Upper lobe of left lung (tissue), 6 donors: ENCODE data around the gene USP13. TPM values are rescaled to one million over a fixed set of nuclear protein-coding genes. Genes with fewer than 3 reads are reported as not detected.

Experiments
- ATAC-seq, 2 donors: fragments of 200-7000 bp; cut with Tn5 transposase; one replicate each; pipeline ENCODE4 v1.9.1; 2022; ENCODE audit warnings: mild to moderate bottlenecking in 2 of 2, moderate library complexity in 2 of 2; ENCODE audit not compliant: low FRiP score in 2 of 2
- DNase-seq, 2 donors: peaks; one replicate each; pipeline ENCODE4 v3.0.0-alpha.2; 2019 to 2020
- H3K27ac ChIP-seq, 4 donors: fragments of 200-600 bp; sonication (generic); one replicate each; pipeline ENCODE4 v1.5.1; 2016 to 2019
- H3K27me3 ChIP-seq, 4 donors: fragments of 200-600 bp; sonication (generic); one replicate each; pipeline ENCODE4 v1.5.1; 2017 to 2019
- H3K36me3 ChIP-seq, 4 donors: fragments of 200-600 bp; sonication (generic); one replicate each; pipeline ENCODE4 v1.5.1; 2016 to 2019
- H3K4me1 ChIP-seq, 4 donors: fragments of 200-600 bp; sonication (generic); one replicate each; pipeline ENCODE4 v1.5.1; 2018 to 2019
- H3K4me3 ChIP-seq, 4 donors: fragments of 200-600 bp; sonication (generic); one replicate each; pipeline ENCODE4 v1.5.1; 2017 to 2019; ENCODE audit warnings: mild to moderate bottlenecking in 2 of 4, moderate library complexity in 1 of 4
- H3K9me3 ChIP-seq, 4 donors: fragments of 200-600 bp; sonication (generic); one replicate each; pipeline ENCODE4 v1.5.1; 2018 to 2019
- EP300 ChIP-seq, 4 donors: sonication (generic); formaldehyde crosslinking; IDR thresholded peaks; one replicate each; pipeline ENCODE4 v1.5.1; 2017; ENCODE audit warnings: antibody characterized with exemption in 4 of 4, control low read depth in 2 of 4
- POLR2A ChIP-seq, 4 donors: fragments of 450-650 bp; IDR thresholded peaks; one replicate each; pipeline ENCODE4 v1.5.1; 2016 to 2017; ENCODE audit warnings: antibody characterized with exemption in 4 of 4, mild to moderate bottlenecking in 2 of 4
- POLR2AphosphoS5 ChIP-seq, 2 donors: sonication (generic); formaldehyde crosslinking; IDR thresholded peaks; one replicate each; pipeline ENCODE4 v1.5.1; 2017; ENCODE audit warnings: antibody characterized with exemption in 2 of 2
- whole genome bisulfite sequencing, 2 donors: methylation state at CpG; one replicate each; pipeline ENCODE4 v1.1.5; 2017 to 2018; 5-methylcytosine and 5-hydroxymethylcytosine counted together
- total RNA-seq, 6 donors: library from RNA; depleted of rRNA in 4 of 6; stranded (reverse); fragments of >200 nt in 4 of 6; gene quantifications; one replicate each; pipeline versions ENCODE4 v1.1.0 to v1.2.1, GENCODE V29; 2016 to 2021
- TF ChIP-seq, protein P1 (sequence below), 6 experiments: fragments of 450-650 bp in 4 of 6; fragments of 200-600 bp in 2 of 6; sonication (generic) in 2 of 6; IDR thresholded peaks; one replicate each; pipeline ENCODE4 v1.5.1; 2016 to 2019; ENCODE audit warnings: antibody characterized with exemption in 6 of 6
- donor health status: DM: no; HTN: no; CAD: no; lungs with moderate emphysema.
- donor health status: DM: no; HTN: yes; CAD: no; lungs with severe emphysema.

Gene USP13
- total RNA-seq, 6 donors from 2014 or later, result 14.4 to 34.6 (median 27.8) TPM

GRCh38 chr3:179811321-179812095 lies 158.7 kb downstream of the USP13 start:
- no peak overlapping the region for H3K27ac ChIP-seq
- H3K27me3 ChIP-seq, result no peaks in the 10 kb centered on the region
- DNase-seq (peak in 1 of 2 donors; percentile 31), ATAC-seq (peak; percentile 66 to 75)
- WGBS, 2 donors, result 23 to 24% methylated on average over 9 of the region's 9 CpGs
- H3K9me3 ChIP-seq, result no peaks in the 10 kb centered on the region
- H3K36me3 ChIP-seq, result no peaks in the 10 kb centered on the region
- TF ChIP-seq, protein P1, sequence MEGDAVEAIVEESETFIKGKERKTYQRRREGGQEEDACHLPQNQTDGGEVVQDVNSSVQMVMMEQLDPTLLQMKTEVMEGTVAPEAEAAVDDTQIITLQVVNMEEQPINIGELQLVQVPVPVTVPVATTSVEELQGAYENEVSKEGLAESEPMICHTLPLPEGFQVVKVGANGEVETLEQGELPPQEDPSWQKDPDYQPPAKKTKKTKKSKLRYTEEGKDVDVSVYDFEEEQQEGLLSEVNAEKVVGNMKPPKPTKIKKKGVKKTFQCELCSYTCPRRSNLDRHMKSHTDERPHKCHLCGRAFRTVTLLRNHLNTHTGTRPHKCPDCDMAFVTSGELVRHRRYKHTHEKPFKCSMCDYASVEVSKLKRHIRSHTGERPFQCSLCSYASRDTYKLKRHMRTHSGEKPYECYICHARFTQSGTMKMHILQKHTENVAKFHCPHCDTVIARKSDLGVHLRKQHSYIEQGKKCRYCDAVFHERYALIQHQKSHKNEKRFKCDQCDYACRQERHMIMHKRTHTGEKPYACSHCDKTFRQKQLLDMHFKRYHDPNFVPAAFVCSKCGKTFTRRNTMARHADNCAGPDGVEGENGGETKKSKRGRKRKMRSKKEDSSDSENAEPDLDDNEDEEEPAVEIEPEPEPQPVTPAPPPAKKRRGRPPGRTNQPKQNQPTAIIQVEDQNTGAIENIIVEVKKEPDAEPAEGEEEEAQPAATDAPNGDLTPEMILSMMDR (IDR thresholded peaks at IDR 0.05), result peak; percentile 18 to 47 (median 39)
- no peak for TF ChIP-seq POLR2A (IDR thresholded peaks at IDR 0.05)
- no peak overlapping the region for H3K4me3 ChIP-seq
- peaks cover 0 to 8% (median 0%) of the 10 kb centered on the region in 4 donors for H3K4me1 ChIP-seq

- DNase-seq (no peak), ATAC-seq (no peak)
- 76% methylated on average over 3 of the region's 3 CpGs for WGBS, 2 donors
- Histone ChIP-seq H3K27ac (no peak overlapping the region), H3K27me3 (no peaks in the 10 kb centered on the region), H3K4me3 (no peak overlapping the region), H3K9me3 (no peaks in the 10 kb centered on the region), H3K36me3 (no peaks in the 10 kb centered on the region), H3K4me1 (peaks cover 0 to 8% (median 0%) of the 10 kb centered on the region in 4 donors)
- TF ChIP-seq EP300 (IDR thresholded peaks at IDR 0.05) (no peak), POLR2A (IDR thresholded peaks at IDR 0.05) (no peak), POLR2AphosphoS5 (IDR thresholded peaks at IDR 0.05) (no peak)
- TF ChIP-seq, protein P1 (IDR thresholded peaks at IDR 0.05), result no peak
Measured at GRCh38 chr3:179812096-179812382, 159.2 kb downstream of the USP13 start.

DNA sequence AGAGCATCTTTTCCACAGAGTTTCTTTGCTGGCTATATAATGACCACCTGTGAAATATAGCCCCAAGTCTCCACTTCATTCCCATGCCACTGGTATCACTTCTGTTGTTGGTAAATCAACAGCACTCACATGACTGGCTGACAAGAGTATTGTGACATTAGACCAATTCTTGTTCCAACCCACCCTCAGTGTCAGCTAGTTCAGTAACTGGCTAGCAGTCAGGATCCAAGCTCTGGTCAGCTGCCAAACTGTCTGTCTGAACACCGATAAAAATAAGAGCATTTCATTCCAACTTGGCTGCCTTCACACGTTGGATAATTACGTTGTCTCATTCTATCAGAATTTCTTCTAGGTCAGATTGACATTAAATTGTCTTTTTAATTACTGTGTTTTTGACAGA lies 166.5 kb downstream of the USP13 start:
- H3K27me3 ChIP-seq, result no peaks in the 10 kb centered on the region
- 60 to 66% methylated on average over 3 of the region's 3 CpGs for WGBS, 2 donors
- no peak for TF ChIP-seq POLR2A (IDR thresholded peaks at IDR 0.05)
- ATAC-seq (no peak), DNase-seq (no peak)
- no peaks in the 10 kb centered on the region for H3K36me3 ChIP-seq
- H3K4me3 ChIP-seq, result no peak overlapping the region
- no peaks in the 10 kb centered on the region for H3K9me3 ChIP-seq
- no peaks in the 10 kb centered on the region for H3K4me1 ChIP-seq
- H3K27ac ChIP-seq, result no peak overlapping the region

DNA sequence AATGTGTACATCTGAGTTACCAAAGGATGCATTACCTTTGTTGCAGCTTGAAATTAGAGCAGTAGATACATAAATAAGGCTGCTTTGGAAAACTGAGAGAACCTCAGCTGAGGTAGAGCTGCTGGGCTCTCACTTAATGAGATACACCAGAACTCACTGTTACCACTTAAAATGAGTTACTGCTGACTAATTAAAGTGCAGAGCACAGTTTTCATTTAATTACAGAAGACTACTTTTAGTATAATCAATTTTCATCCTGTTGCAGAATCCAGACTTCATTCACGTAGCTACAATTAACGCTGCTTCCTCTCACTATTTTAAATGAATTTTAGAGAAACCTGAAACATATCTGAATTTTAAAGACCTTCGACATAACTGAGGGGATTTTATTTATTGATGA lies 169.5 kb downstream of the USP13 start:
- no peak for ATAC-seq
- H3K36me3 ChIP-seq, result no peaks in the 10 kb centered on the region
- H3K27me3 ChIP-seq, result no peaks in the 10 kb centered on the region
- H3K9me3 ChIP-seq, result no peaks in the 10 kb centered on the region
- WGBS, 2 donors, result 95% methylated on average over 3 of the region's 3 CpGs
- no peaks in the 10 kb centered on the region for H3K4me1 ChIP-seq
- H3K27ac ChIP-seq, result no peak overlapping the region
- DNase-seq, result no peak
- TF ChIP-seq EP300 (IDR thresholded peaks at IDR 0.05), result no peak
- TF ChIP-seq POLR2A (IDR thresholded peaks at IDR 0.05), result no peak
- TF ChIP-seq, protein P1 (IDR thresholded peaks at IDR 0.05), result no peak
- no peak for TF ChIP-seq POLR2AphosphoS5 (IDR thresholded peaks at IDR 0.05)
- H3K4me3 ChIP-seq, result no peak overlapping the region

GRCh38 chr3:179825527-179826246 lies 172.8 kb downstream of the USP13 start:
- TF ChIP-seq, protein P1 (IDR thresholded peaks at IDR 0.05), result no peak
- TF ChIP-seq POLR2AphosphoS5 (IDR thresholded peaks at IDR 0.05) (no peak), EP300 (IDR thresholded peaks at IDR 0.05) (no peak), POLR2A (IDR thresholded peaks at IDR 0.05) (no peak)
- ATAC-seq, result no peak
- Histone ChIP-seq H3K27me3 (no peaks in the 10 kb centered on the region), H3K27ac (no peak overlapping the region), H3K9me3 (no peaks in the 10 kb centered on the region), H3K36me3 (no peaks in the 10 kb centered on the region), H3K4me1 (no peaks in the 10 kb centered on the region), H3K4me3 (no peak overlapping the region)
- no peak for DNase-seq
- 60 to 70% methylated on average over 6 of the region's 6 CpGs for WGBS, 2 donors
